Fibroblast of lung (primary cell): ENCODE data around the gene UBB.

Experiments
- CTCF ChIP-seq, 2 donors: IDR thresholded peaks in 1 of 2; conservative IDR thresholded peaks in 1 of 2; 1 replicate in 1 of 2; 2 replicates in 1 of 2; pipeline ENCODE4 v1.5.1; 2011 to 2012; ENCODE audit warnings: low read length in 2 of 2, control low read depth in 1 of 2, inconsistent platforms in 1 of 2, low read depth in 1 of 2, mild to moderate bottlenecking in 1 of 2
- EZH2 ChIP-seq: IDR thresholded peaks from 2 replicates; pipeline ENCODE4 v1.5.1; 2012; ENCODE audit warnings: low read length, control low read depth, mild to moderate bottlenecking; ENCODE audit errors: missing control alignments

DNA sequence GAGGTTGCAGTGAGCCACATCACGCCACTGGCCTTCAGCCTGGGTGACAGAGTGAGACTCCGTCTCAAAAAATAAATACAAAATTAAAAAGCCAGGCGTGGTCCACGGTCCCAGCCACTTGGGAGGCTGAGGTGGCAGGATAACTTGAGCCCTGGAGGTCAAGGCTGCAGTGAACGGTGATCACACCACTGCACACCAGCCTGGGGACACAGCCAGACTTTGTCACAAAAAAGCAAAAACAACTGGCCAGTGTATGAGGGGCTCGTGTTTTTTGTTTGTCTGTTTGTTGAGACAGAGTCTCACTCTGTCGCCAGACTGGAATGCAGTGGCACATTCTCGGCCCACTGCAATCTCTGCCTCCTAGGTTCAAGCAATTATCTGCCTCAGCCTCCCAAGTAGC lies 1.2 kb upstream of the UBB start:
- TF ChIP-seq CTCF (conservative IDR thresholded peaks at IDR 0.05 in 1 of 2, IDR thresholded peaks at IDR 0.05 in 1 of 2; ENCODE audit: low read depth in 1 of 2, low read length in 2 of 2), result no peak
- no peak for TF ChIP-seq EZH2
